GM12878 (cell line): Measurements from ENCODE around the gene CEP128.

ENCODE experiments used
- CEBPB ChIP-seq, 2 experiments: fragments of 150-350 bp in 1 of 2; IDR thresholded peaks; 2 replicates each; pipeline ENCODE4 v1.6.1; 2012 to 2014; ENCODE audit warnings: low read depth in 2 of 2, low read length in 2 of 2, borderline replicate concordance in 1 of 2, inconsistent platforms in 1 of 2
- EZH2 ChIP-seq: IDR thresholded peaks from 2 replicates; pipeline ENCODE4 v1.6.1; 2012; ENCODE audit warnings: low read depth, mild to moderate bottlenecking, control low read depth, inconsistent platforms, low read length, borderline replicate concordance; ENCODE audit not compliant: control insufficient read depth
- FOXM1 ChIP-seq: IDR thresholded peaks from 2 replicates; pipeline ENCODE4 v1.6.1; 2012; ENCODE audit warnings: low read depth, mild to moderate bottlenecking, inconsistent platforms, low read length, moderate library complexity
- GABPA ChIP-seq: IDR thresholded peaks from 2 replicates; pipeline ENCODE4 v1.6.1; 2014; ENCODE audit warnings: antibody characterized with exemption, low read depth, mild to moderate bottlenecking, inconsistent platforms
- MXI1 ChIP-seq: fragments of 150-350 bp; IDR thresholded peaks from 2 replicates; pipeline ENCODE4 v1.6.1; 2011; ENCODE audit warnings: low read depth, mild to moderate bottlenecking, inconsistent platforms, low read length, improper control_type of control experiment
- POLR2A ChIP-seq: IDR thresholded peaks from 2 replicates; pipeline ENCODE4 v1.6.1; 2011; ENCODE audit warnings: low read depth, mild to moderate bottlenecking, low read length
- YY1 ChIP-seq: IDR thresholded peaks from 2 replicates; pipeline ENCODE4 v1.6.1; 2011; ENCODE audit warnings: low read depth, mild to moderate bottlenecking, low read length
- ZNF274 ChIP-seq: IDR thresholded peaks from one replicate; pipeline ENCODE4 v1.8.0; 2011; ENCODE audit not compliant: insufficient read length, insufficient read depth
- TF ChIP-seq, protein P1 (sequence below): IDR thresholded peaks from 2 replicates; pipeline ENCODE4 v1.6.1; 2011; ENCODE audit warnings: borderline replicate concordance, low read depth, mild to moderate bottlenecking, moderate library complexity, low read length; ENCODE audit not compliant: insufficient read depth, poor library complexity, severe bottlenecking
- TF ChIP-seq, protein P2 (sequence below), 3 experiments: IDR thresholded peaks in 2 of 3; conservative IDR thresholded peaks in 1 of 3; 2 replicates each; pipeline ENCODE4 v1.5.1; 2011; ENCODE audit warnings: low read depth in 3 of 3, low read length in 3 of 3, mild to moderate bottlenecking in 3 of 3, control low read depth in 2 of 3, moderate library complexity in 2 of 3, inconsistent platforms in 1 of 3, mixed read lengths in 1 of 3; ENCODE audit not compliant: control insufficient read depth in 2 of 3, insufficient read depth in 1 of 3; ENCODE audit errors: extremely low read depth in 1 of 3
- TF ChIP-seq, protein P3 (sequence below): fragments of 450-650 bp; IDR thresholded peaks from 2 replicates; pipeline ENCODE4 v1.6.1; 2016; ENCODE audit warnings: mild to moderate bottlenecking
- TF ChIP-seq, protein P4 (sequence below): fragments of 450-650 bp; IDR thresholded peaks from 2 replicates; pipeline ENCODE4 v1.6.1; 2018; ENCODE audit warnings: borderline replicate concordance, mild to moderate bottlenecking; ENCODE audit not compliant: partially characterized antibody

DNA sequence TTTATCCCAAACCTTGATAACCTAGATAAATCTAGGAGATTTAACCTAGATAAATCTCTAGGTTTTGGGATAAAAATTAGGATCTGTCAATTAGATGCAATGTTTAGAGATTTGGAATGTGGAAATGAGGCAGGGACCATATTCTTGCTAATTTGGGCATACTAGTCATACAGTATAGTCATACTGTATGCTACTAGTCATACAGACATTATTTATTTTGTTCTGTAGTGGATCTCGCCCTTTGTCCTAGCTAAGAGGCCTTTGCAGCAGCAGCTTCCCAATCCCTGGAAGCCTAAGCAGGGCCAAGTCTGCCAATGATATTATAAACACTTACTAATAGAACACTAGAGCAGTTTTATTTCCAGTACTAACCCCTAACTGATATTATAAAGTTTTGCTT lies 136.4 kb downstream of the CEP128 start:
- TF ChIP-seq EZH2 (no peak), YY1 (no peak), POLR2A (no peak), ZNF274 (no peak), CEBPB (IDR thresholded peaks at IDR 0.05; ENCODE audit: borderline replicate concordance in 1 of 2, low read depth in 2 of 2, low read length in 2 of 2) (no peak), MXI1 (no peak), FOXM1 (no peak), GABPA (no peak)
- TF ChIP-seq, protein P1, sequence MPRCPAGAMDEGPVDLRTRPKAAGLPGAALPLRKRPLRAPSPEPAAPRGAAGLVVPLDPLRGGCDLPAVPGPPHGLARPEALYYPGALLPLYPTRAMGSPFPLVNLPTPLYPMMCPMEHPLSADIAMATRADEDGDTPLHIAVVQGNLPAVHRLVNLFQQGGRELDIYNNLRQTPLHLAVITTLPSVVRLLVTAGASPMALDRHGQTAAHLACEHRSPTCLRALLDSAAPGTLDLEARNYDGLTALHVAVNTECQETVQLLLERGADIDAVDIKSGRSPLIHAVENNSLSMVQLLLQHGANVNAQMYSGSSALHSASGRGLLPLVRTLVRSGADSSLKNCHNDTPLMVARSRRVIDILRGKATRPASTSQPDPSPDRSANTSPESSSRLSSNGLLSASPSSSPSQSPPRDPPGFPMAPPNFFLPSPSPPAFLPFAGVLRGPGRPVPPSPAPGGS: no peak
- TF ChIP-seq, protein P2, sequence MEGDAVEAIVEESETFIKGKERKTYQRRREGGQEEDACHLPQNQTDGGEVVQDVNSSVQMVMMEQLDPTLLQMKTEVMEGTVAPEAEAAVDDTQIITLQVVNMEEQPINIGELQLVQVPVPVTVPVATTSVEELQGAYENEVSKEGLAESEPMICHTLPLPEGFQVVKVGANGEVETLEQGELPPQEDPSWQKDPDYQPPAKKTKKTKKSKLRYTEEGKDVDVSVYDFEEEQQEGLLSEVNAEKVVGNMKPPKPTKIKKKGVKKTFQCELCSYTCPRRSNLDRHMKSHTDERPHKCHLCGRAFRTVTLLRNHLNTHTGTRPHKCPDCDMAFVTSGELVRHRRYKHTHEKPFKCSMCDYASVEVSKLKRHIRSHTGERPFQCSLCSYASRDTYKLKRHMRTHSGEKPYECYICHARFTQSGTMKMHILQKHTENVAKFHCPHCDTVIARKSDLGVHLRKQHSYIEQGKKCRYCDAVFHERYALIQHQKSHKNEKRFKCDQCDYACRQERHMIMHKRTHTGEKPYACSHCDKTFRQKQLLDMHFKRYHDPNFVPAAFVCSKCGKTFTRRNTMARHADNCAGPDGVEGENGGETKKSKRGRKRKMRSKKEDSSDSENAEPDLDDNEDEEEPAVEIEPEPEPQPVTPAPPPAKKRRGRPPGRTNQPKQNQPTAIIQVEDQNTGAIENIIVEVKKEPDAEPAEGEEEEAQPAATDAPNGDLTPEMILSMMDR (IDR thresholded peaks at IDR 0.05 in 2 of 3, conservative IDR thresholded peaks at IDR 0.05 in 1 of 3; ENCODE audit: control insufficient read depth in 2 of 3, extremely low read depth in 1 of 3, insufficient read depth in 1 of 3, low read depth in 3 of 3, low read length in 3 of 3): no peak
- TF ChIP-seq, protein P3, sequence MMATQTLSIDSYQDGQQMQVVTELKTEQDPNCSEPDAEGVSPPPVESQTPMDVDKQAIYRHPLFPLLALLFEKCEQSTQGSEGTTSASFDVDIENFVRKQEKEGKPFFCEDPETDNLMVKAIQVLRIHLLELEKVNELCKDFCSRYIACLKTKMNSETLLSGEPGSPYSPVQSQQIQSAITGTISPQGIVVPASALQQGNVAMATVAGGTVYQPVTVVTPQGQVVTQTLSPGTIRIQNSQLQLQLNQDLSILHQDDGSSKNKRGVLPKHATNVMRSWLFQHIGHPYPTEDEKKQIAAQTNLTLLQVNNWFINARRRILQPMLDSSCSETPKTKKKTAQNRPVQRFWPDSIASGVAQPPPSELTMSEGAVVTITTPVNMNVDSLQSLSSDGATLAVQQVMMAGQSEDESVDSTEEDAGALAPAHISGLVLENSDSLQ: no peak
- TF ChIP-seq, protein P4, sequence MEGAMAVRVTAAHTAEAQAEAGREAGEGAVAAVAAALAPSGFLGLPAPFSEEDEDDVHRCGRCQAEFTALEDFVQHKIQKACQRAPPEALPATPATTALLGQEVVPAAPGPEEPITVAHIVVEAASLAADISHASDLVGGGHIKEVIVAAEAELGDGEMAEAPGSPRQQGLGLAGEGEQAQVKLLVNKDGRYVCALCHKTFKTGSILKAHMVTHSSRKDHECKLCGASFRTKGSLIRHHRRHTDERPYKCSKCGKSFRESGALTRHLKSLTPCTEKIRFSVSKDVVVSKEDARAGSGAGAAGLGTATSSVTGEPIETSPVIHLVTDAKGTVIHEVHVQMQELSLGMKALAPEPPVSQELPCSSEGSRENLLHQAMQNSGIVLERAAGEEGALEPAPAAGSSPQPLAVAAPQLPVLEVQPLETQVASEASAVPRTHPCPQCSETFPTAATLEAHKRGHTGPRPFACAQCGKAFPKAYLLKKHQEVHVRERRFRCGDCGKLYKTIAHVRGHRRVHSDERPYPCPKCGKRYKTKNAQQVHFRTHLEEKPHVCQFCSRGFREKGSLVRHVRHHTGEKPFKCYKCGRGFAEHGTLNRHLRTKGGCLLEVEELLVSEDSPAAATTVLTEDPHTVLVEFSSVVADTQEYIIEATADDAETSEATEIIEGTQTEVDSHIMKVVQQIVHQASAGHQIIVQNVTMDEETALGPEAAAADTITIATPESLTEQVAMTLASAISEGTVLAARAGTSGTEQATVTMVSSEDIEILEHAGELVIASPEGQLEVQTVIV: no peak
